Measurements from ENCODE around the gene BMPR1B.

- TF ChIP-seq CTCF (IDR thresholded peaks at IDR 0.05), result no peak
- no peak for TF ChIP-seq POLR2A (IDR thresholded peaks at IDR 0.05)
These were observed 201.6 kb downstream of the BMPR1B start for GRCh38 chr4:94959307-94959706.
